A673 (cell line): ENCODE measurements around the gene FBLN2. TPM values are rescaled to one million over a fixed set of nuclear protein-coding genes. Genes with fewer than 3 reads are reported as not detected.

ENCODE experiments used
- BruUV-seq: library from RNA; stranded (reverse); fragments of 400-500 nt; replicated peaks from 2 replicates; lab custom pipeline; 2021; lab: Mats Ljungman, UMichigan
- CTCF ChIA-PET: fragments of 300-600 bp; sonication (Branson Sonifier 250); formaldehyde crosslinking; loops from one replicate; lab custom pipeline; 2022; ENCODE audit warnings: antibody characterized with exemption; lab: Charles Lee
- POLR2A ChIA-PET: fragments of 300-600 bp; sonication (Branson Sonifier 250); formaldehyde crosslinking; loops from one replicate; lab custom pipeline; 2022; ENCODE audit warnings: antibody characterized with exemption; ENCODE audit not compliant: low non-redundant PET; lab: Charles Lee
- DNase-seq: peaks from one replicate; pipeline ENCODE4 v3.0.0-alpha.2; 2015; ENCODE audit warnings: low spot score
- H3K27ac ChIP-seq: fragments of 200-600 bp; sonication (generic); 2 replicates; pipeline ENCODE4 v1.5.1; 2016; ENCODE audit warnings: mixed run types, low read depth, mild to moderate bottlenecking, mixed read lengths, antibody characterized with exemption, low read length; ENCODE audit not compliant: poor library complexity, severe bottlenecking
- H3K27me3 ChIP-seq: fragments of 200-600 bp; sonication (generic); replicated peaks from 2 replicates; pipeline ENCODE4 v1.6.1; 2017; ENCODE audit warnings: mixed run types, low read depth, mild to moderate bottlenecking, mixed read lengths, antibody characterized with exemption, low read length; ENCODE audit not compliant: insufficient read depth, poor library complexity
- H3K36me3 ChIP-seq: fragments of 200-600 bp; sonication (generic); 2 replicates; pipeline ENCODE4 v1.6.1; 2016; ENCODE audit warnings: mixed run types, mild to moderate bottlenecking, mixed read lengths, antibody characterized with exemption, low read length; ENCODE audit not compliant: insufficient read depth, poor library complexity, severe bottlenecking
- H3K4me1 ChIP-seq: fragments of 200-600 bp; sonication (generic); 2 replicates; pipeline ENCODE4 v1.6.1; 2017; ENCODE audit warnings: mixed run types, mild to moderate bottlenecking, mixed read lengths, antibody characterized with exemption, low read length; ENCODE audit not compliant: insufficient read depth, poor library complexity, severe bottlenecking
- H3K4me3 ChIP-seq: fragments of 200-600 bp; sonication (generic); 2 replicates; pipeline ENCODE4 v1.5.1; 2016; ENCODE audit warnings: low read depth, mixed run types, mild to moderate bottlenecking, mixed read lengths, low read length; ENCODE audit not compliant: poor library complexity, severe bottlenecking
- H3K9me3 ChIP-seq: fragments of 200-600 bp; sonication (generic); 2 replicates; pipeline ENCODE4 v1.6.1; 2016; ENCODE audit warnings: mixed run types, low read depth, mild to moderate bottlenecking, mixed read lengths, antibody characterized with exemption, low read length; ENCODE audit not compliant: poor library complexity, severe bottlenecking
- CTCF ChIP-seq: fragments of 300-800, 200-600 bp; sonication (generic); conservative IDR thresholded peaks from 2 replicates; pipeline ENCODE4 v1.5.1; 2017; ENCODE audit warnings: low read depth, mild to moderate bottlenecking, antibody characterized with exemption, low read length, moderate library complexity, mixed read lengths
- EZH2 ChIP-seq: fragments of 200-600 bp; sonication (generic); IDR thresholded peaks from 2 replicates; pipeline ENCODE4 v1.6.1; 2017; ENCODE audit warnings: borderline replicate concordance, low read depth, mild to moderate bottlenecking, mixed read lengths, antibody characterized with exemption, low read length; ENCODE audit not compliant: poor library complexity, severe bottlenecking
- intact Hi-C: fragments of 100-400 bp; cut with micrococcal nuclease; formaldehyde crosslinking; loops from one replicate; pipeline ENCODE4 v1.10.0; 2022; ENCODE audit not compliant: unreplicated experiment
- total RNA-seq: library from RNA; stranded (reverse); gene quantifications from 2 replicates; pipeline ENCODE4 v1.2.3, GENCODE V29; 2021

Gene FBLN2
- total RNA-seq, 1 experiment from 2014 or later: 0.71 TPM

DNA sequence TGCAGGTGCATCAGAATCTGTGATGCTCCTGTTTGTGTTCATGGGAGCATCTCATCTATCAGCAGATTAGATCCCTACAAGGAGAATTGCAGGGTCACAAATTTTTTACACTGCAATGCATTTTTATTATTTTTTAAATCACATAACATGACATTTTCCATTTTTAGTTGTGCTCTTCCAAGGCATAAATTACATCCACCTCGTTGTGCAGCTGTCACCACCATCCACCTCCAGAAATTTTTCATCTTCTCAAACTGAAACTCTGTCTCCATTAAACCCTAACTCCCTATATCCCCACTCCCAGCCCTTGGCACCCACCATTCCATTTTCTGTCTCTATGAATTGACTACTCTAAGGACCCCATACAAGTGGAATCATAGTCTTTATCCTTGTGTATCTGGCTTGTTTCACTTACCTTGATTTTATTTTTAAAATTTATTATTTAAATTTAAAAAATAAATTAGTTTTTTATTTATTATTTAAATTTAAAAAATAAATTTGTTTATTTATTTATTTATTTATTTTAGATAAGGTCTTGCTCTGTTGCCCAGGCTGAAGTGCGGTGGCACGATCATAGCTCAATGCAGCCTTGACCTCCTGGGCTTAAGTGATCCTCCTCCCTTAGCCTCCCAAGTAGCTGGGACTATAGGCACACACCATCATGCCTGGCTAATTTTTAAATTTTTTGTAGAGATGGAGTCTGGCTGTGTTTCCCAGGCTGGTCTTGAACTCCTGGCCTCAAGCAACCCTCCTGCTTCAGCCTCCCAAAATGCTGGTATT lies 47.7 kb downstream of the FBLN2 start:
- H3K4me3 ChIP-seq: no peak overlapping the region
- H3K4me1 ChIP-seq: no peaks in the 10 kb centered on the region
- H3K27me3 ChIP-seq: no peaks in the 10 kb centered on the region
- no peaks in the 10 kb centered on the region for H3K9me3 ChIP-seq
- no peak for TF ChIP-seq CTCF
- no peak for TF ChIP-seq EZH2
- H3K27ac ChIP-seq: no peak overlapping the region
- DNase-seq: no peak
- H3K36me3 ChIP-seq: no peaks in the 10 kb centered on the region
- ChIA-PET CTCF (no interaction called here), POLR2A (no interaction called here)
- intact Hi-C loops: no loop called here
- no TSS peak for BruUV-seq

- ChIA-PET CTCF (no interaction called here), POLR2A (no interaction called here)
- H3K36me3 ChIP-seq: no peaks in the 10 kb centered on the region
- intact Hi-C loops: no loop called here
- no TSS peak for BruUV-seq
- H3K27me3 ChIP-seq: no peaks in the 10 kb centered on the region
- H3K27ac ChIP-seq: no peak overlapping the region
- no peak overlapping the region for H3K4me3 ChIP-seq
- no peaks in the 10 kb centered on the region for H3K9me3 ChIP-seq
- no peak for DNase-seq
- no peaks in the 10 kb centered on the region for H3K4me1 ChIP-seq
- TF ChIP-seq CTCF: no peak
- TF ChIP-seq EZH2: no peak
These were observed 48.7 kb downstream of the FBLN2 start for GRCh38 chr3:13597661-13598060.

DNA sequence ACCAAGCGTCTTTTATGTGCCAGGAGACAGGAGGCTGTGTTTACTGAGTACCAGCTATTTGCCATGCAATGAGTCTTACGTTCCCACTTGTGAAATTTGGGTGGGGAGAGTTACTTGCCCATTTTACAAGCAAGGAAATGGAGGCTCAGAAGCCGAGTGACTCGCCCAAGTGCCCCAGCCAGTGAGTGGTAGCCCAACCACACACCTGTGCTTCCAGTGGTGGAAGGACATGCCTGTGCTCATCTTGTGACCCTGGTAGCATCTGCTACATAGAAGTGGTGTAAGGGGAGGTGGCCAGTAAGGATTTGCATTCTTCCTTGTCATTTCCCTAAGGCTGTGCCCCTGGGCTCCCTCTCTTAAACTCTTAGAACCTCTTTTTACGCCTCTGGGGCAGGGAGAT lies 49.3 kb downstream of the FBLN2 start:
- no peak overlapping the region for H3K4me3 ChIP-seq
- intact Hi-C loops: no loop called here
- H3K27me3 ChIP-seq: no peaks in the 10 kb centered on the region
- H3K27ac ChIP-seq: no peak overlapping the region
- no TSS peak for BruUV-seq
- TF ChIP-seq CTCF: no peak
- no peak for TF ChIP-seq EZH2
- no peaks in the 10 kb centered on the region for H3K36me3 ChIP-seq
- DNase-seq: no peak
- H3K9me3 ChIP-seq: no peaks in the 10 kb centered on the region
- POLR2A ChIA-PET: no interaction called here
- H3K4me1 ChIP-seq: no peaks in the 10 kb centered on the region
- CTCF ChIA-PET: no interaction called here
